ENCODE measurements around the gene TMEM87B. TPM values are rescaled to one million over a fixed set of nuclear protein-coding genes. Genes with fewer than 3 reads are reported as not detected.

Gene TMEM87B
- total RNA-seq, 1 experiment from 2014 or later = 10.6 TPM

- TF ChIP-seq ATF3 (CRISPR knock-in tag; conservative IDR thresholded peaks at IDR 0.05) (no peak), RORB (CRISPR knock-in tag; IDR thresholded peaks at IDR 0.05) (no peak), CBFB (CRISPR knock-in tag; IDR thresholded peaks at IDR 0.05; ENCODE audit: low read depth) (no peak), ZNF138 (CRISPR knock-in tag; conservative IDR thresholded peaks at IDR 0.05) (no peak), IRF1 (CRISPR knock-in tag; IDR thresholded peaks at IDR 0.05) (no peak), ZNF232 (CRISPR knock-in tag; IDR thresholded peaks at IDR 0.05) (peak; percentile 82; the same call in 1 of the 2 replicates), USF1 (CRISPR knock-in tag; IDR thresholded peaks at IDR 0.05) (peak; percentile 10; the same call in 1 of the 2 replicates), FOXK1 (CRISPR knock-in tag; IDR thresholded peaks at IDR 0.05) (0 out of 2 replicates have a peak, but pooled peaks have one; percentile 24), ZNF423 (CRISPR knock-in tag; IDR thresholded peaks at IDR 0.05) (no peak), CTCF (IDR thresholded peaks at IDR 0.05) (no peak), CDX4 (CRISPR knock-in tag; IDR thresholded peaks at IDR 0.05; ENCODE audit: borderline replicate concordance) (0 out of 2 replicates have a peak, but pooled peaks have one; percentile 61), GABPB1 (CRISPR knock-in tag; IDR thresholded peaks at IDR 0.05) (peak; percentile 57), ZNF263 (CRISPR knock-in tag; IDR thresholded peaks at IDR 0.05; ENCODE audit: low read depth) (0 out of 2 replicates have a peak, but pooled peaks have one; percentile 36), STAT6 (CRISPR knock-in tag; conservative IDR thresholded peaks at IDR 0.05; ENCODE audit: low read depth) (no peak), SMAD4 (CRISPR knock-in tag; IDR thresholded peaks at IDR 0.05) (no peak), FOXP4 (CRISPR knock-in tag; IDR thresholded peaks at IDR 0.05) (peak; percentile 87), ZNF425 (CRISPR knock-in tag; conservative IDR thresholded peaks at IDR 0.05) (no peak), CREB1 (CRISPR knock-in tag; IDR thresholded peaks at IDR 0.05) (no peak), E2F4 (CRISPR knock-in tag; IDR thresholded peaks at IDR 0.05; ENCODE audit: borderline replicate concordance, low read depth) (0 out of 2 replicates have a peak, but pooled peaks have one; percentile 23), NFYB (CRISPR knock-in tag; conservative IDR thresholded peaks at IDR 0.05; ENCODE audit: low read depth) (no peak), ZNF512 (CRISPR knock-in tag; IDR thresholded peaks at IDR 0.05; ENCODE audit: borderline replicate concordance) (no peak), SP1 (CRISPR knock-in tag; conservative IDR thresholded peaks at IDR 0.05) (peak; percentile 75), OVOL2 (CRISPR knock-in tag; IDR thresholded peaks at IDR 0.05; ENCODE audit: borderline replicate concordance) (no peak)
These were observed at the start of gene TMEM87B (continued) for GRCh38 chr2:112054847-112055729.
